Measurements from ENCODE around the gene DIS3L2.
"Not testable (repeated sequence)": the region's sequence is repeated elsewhere in the genome, so short reads cannot be mapped to it uniquely, and the experiment has no call there.

DIS3L2 gene

GRCh38 chr2:232378735-232379151, 417.2 kb downstream of the DIS3L2 start, which contains the start of gene ALPP:
Gene ALPP (plus strand): TSS chr2:232378751. CDS start chr2:232378803, 52 bp downstream.
- not testable (repeated sequence) for H3K4me3 ChIP-seq (ENCODE audit: low read length in 2 of 2); H2AFZ ChIP-seq (ENCODE audit: low read length); H3K4me1 ChIP-seq (ENCODE audit: control insufficient read depth in 2 of 2, insufficient read depth in 1 of 2, low read depth in 1 of 2, low read length in 2 of 2); H3K27ac ChIP-seq (replicated peaks; ENCODE audit: low read length); H3K4me2 ChIP-seq (ENCODE audit: insufficient read depth, low read length, poor library complexity, severe bottlenecking); H2BK15ac ChIP-seq (ENCODE audit: low read length); H3K36me3 ChIP-seq (replicated peaks in 1 of 2; ENCODE audit: control insufficient read depth in 2 of 2, insufficient read depth in 2 of 2, low read length in 2 of 2); H3K9ac ChIP-seq (ENCODE audit: low read depth, low read length, poor library complexity); H2AK5ac ChIP-seq (ENCODE audit: low read depth, low read length); DNase-seq (ENCODE audit: low spot score); H2BK12ac ChIP-seq (ENCODE audit: low read length); H3K4ac ChIP-seq (ENCODE audit: low read length); H3K79me1 ChIP-seq (ENCODE audit: low read depth, low read length); H4K91ac ChIP-seq (ENCODE audit: low read depth, low read length, poor library complexity); H4K8ac ChIP-seq (ENCODE audit: low read depth, low read length); H3K9me3 ChIP-seq (replicated peaks in 1 of 2; ENCODE audit: control insufficient read depth in 2 of 2, insufficient read depth in 1 of 2, low read depth in 1 of 2, low read length in 2 of 2)
- Histone ChIP-seq H3K18ac (ENCODE audit: low read length) (peak within 1 kb of the TSS; percentile 57), H3K23ac (ENCODE audit: low read depth, low read length, poor library complexity) (peak within 1 kb of the TSS; percentile 55), H3K27me3 (ENCODE audit: control insufficient read depth in 3 of 3, insufficient read depth in 3 of 3, low read depth in 1 of 3, low read length in 3 of 3) (peaks cover 0 to 16% (median 12%) of the 10 kb centered on the region in 3 experiments), H3K14ac (ENCODE audit: low read length) (peak within 1 kb of the TSS; percentile 94), H2BK120ac (ENCODE audit: low read depth, low read length) (peak within 1 kb of the TSS; percentile 87), H2BK5ac (ENCODE audit: low read length) (peak within 1 kb of the TSS; percentile 53)
- no CpG with 5 or more reads among the region's 12 CpGs for WGBS, 2 donors (ENCODE audit: extremely low coverage in 2 of 2, insufficient read length in 2 of 2, insufficient replicate concordance in 1 of 2)

GRCh38 chr2:232379610-232380590, 418.4 kb downstream of the DIS3L2 start:
- not testable (repeated sequence) for H2BK12ac ChIP-seq (ENCODE audit: low read length); H2BK15ac ChIP-seq (ENCODE audit: low read length); H4K91ac ChIP-seq (ENCODE audit: low read depth, low read length, poor library complexity); H3K36me3 ChIP-seq (replicated peaks in 1 of 2; ENCODE audit: control insufficient read depth in 2 of 2, insufficient read depth in 2 of 2, low read length in 2 of 2); H2BK120ac ChIP-seq (ENCODE audit: low read depth, low read length); H3K9me3 ChIP-seq (replicated peaks in 1 of 2; ENCODE audit: control insufficient read depth in 2 of 2, insufficient read depth in 1 of 2, low read depth in 1 of 2, low read length in 2 of 2); H3K27ac ChIP-seq (replicated peaks; ENCODE audit: low read length); H3K4me1 ChIP-seq (ENCODE audit: control insufficient read depth in 2 of 2, insufficient read depth in 1 of 2, low read depth in 1 of 2, low read length in 2 of 2); H3K9ac ChIP-seq (ENCODE audit: low read depth, low read length, poor library complexity); H3K79me1 ChIP-seq (ENCODE audit: low read depth, low read length); H3K4me3 ChIP-seq (ENCODE audit: low read length in 2 of 2); H3K23ac ChIP-seq (ENCODE audit: low read depth, low read length, poor library complexity); H2BK5ac ChIP-seq (ENCODE audit: low read length); H3K4ac ChIP-seq (ENCODE audit: low read length); H3K4me2 ChIP-seq (ENCODE audit: insufficient read depth, low read length, poor library complexity, severe bottlenecking); H2AK5ac ChIP-seq (ENCODE audit: low read depth, low read length); H4K8ac ChIP-seq (ENCODE audit: low read depth, low read length); H2AFZ ChIP-seq (ENCODE audit: low read length); DNase-seq (ENCODE audit: low spot score)
- Histone ChIP-seq H3K27me3 (ENCODE audit: control insufficient read depth in 3 of 3, insufficient read depth in 3 of 3, low read depth in 1 of 3, low read length in 3 of 3) (peaks cover 0 to 21% (median 19%) of the 10 kb centered on the region in 3 experiments), H3K18ac (ENCODE audit: low read length) (peak overlapping the region; percentile 76), H3K14ac (ENCODE audit: low read length) (peak overlapping the region; percentile 94)
- no CpG with 5 or more reads among the region's 41 CpGs for WGBS, 2 donors (ENCODE audit: extremely low coverage in 2 of 2, insufficient read length in 2 of 2, insufficient replicate concordance in 1 of 2)

DNA sequence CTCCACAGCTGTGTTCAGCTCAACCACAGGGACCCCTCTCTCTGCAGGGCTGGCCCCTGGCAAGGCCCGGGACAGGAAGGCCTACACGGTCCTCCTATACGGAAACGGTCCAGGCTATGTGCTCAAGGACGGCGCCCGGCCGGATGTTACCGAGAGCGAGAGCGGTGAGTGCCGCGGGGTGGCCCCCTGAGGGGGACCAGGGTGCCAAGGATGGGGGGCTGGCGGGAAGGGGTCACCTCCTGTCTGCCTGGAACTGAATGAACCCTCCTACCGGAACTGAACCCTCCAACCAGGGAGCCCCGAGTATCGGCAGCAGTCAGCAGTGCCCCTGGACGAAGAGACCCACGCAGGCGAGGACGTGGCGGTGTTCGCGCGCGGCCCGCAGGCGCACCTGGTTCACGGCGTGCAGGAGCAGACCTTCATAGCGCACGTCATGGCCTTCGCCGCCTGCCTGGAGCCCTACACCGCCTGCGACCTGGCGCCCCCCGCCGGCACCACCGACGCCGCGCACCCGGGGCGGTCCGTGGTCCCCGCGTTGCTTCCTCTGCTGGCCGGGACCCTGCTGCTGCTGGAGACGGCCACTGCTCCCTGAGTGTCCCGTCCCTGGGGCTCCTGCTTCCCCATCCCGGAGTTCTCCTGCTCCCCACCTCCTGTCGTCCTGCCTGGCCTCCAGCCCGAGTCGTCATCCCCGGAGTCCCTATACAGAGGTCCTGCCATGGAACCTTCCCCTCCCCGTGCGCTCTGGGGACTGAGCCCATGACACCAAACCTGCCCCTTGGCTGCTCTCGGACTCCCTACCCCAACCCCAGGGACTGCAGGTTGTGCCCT, 419.9 kb downstream of the DIS3L2 start:
- not testable (repeated sequence) for H3K9ac ChIP-seq (ENCODE audit: low read depth, low read length, poor library complexity); H3K14ac ChIP-seq (ENCODE audit: low read length); H2AFZ ChIP-seq (ENCODE audit: low read length); H2BK120ac ChIP-seq (ENCODE audit: low read depth, low read length); DNase-seq (ENCODE audit: low spot score); H2BK5ac ChIP-seq (ENCODE audit: low read length); H2BK15ac ChIP-seq (ENCODE audit: low read length); H3K79me1 ChIP-seq (ENCODE audit: low read depth, low read length); H3K36me3 ChIP-seq (replicated peaks in 1 of 2; ENCODE audit: control insufficient read depth in 2 of 2, insufficient read depth in 2 of 2, low read length in 2 of 2); H3K27ac ChIP-seq (replicated peaks; ENCODE audit: low read length); H2BK12ac ChIP-seq (ENCODE audit: low read length); H3K4me2 ChIP-seq (ENCODE audit: insufficient read depth, low read length, poor library complexity, severe bottlenecking); H3K9me3 ChIP-seq (replicated peaks in 1 of 2; ENCODE audit: control insufficient read depth in 2 of 2, insufficient read depth in 1 of 2, low read depth in 1 of 2, low read length in 2 of 2); H3K4ac ChIP-seq (ENCODE audit: low read length); H3K4me1 ChIP-seq (ENCODE audit: control insufficient read depth in 2 of 2, insufficient read depth in 1 of 2, low read depth in 1 of 2, low read length in 2 of 2); H4K8ac ChIP-seq (ENCODE audit: low read depth, low read length); H4K91ac ChIP-seq (ENCODE audit: low read depth, low read length, poor library complexity)
- H3K23ac ChIP-seq (ENCODE audit: low read depth, low read length, poor library complexity), result peak overlapping the region; percentile 95
- H2AK5ac ChIP-seq (ENCODE audit: low read depth, low read length), result peak overlapping the region; percentile 40
- peak overlapping the region in 1 of 2 donors; percentile 11 for H3K4me3 ChIP-seq (ENCODE audit: low read length in 2 of 2)
- no CpG with 5 or more reads among the region's 59 CpGs for WGBS, 2 donors (ENCODE audit: extremely low coverage in 2 of 2, insufficient read length in 2 of 2, insufficient replicate concordance in 1 of 2)
- peaks cover 7 to 33% (median 25%) of the 10 kb centered on the region in 3 experiments for H3K27me3 ChIP-seq (ENCODE audit: control insufficient read depth in 3 of 3, insufficient read depth in 3 of 3, low read depth in 1 of 3, low read length in 3 of 3)
- H3K18ac ChIP-seq (ENCODE audit: low read length), result peak overlapping the region; percentile 64
